ENCODE results near the gene TBC1D9. TPM values are rescaled to one million over a fixed set of nuclear protein-coding genes. Genes with fewer than 3 reads are reported as not detected.

The TBC1D9 gene
- total RNA-seq, 1 experiment from 2014 or later, result 12.5 TPM

- Mint-ChIP-seq H3K9me3 (ENCODE audit: unreplicated experiment) (no peaks in the 10 kb centered on the region), H3K27me3 (ENCODE audit: insufficient read depth, unreplicated experiment) (no peaks in the 10 kb centered on the region), H3K36me3 (ENCODE audit: insufficient read depth, unreplicated experiment) (no peaks in the 10 kb centered on the region), H3K27ac (ENCODE audit: unreplicated experiment) (no peak overlapping the region), H3K4me1 (ENCODE audit: low read depth, unreplicated experiment) (no peaks in the 10 kb centered on the region), H3K4me3 (ENCODE audit: unreplicated experiment) (no peak overlapping the region)
- BruUV-seq (replicated peaks), result no TSS peak
- peaks cover 16% of the 10 kb centered on the region for H3K4me1 ChIP-seq
- no peak for TF ChIP-seq CTCF (IDR thresholded peaks at IDR 0.05; ENCODE audit: insufficient read depth in 1 of 2, low read depth in 1 of 2, low read length in 1 of 2, severe bottlenecking in 1 of 2, unreplicated experiment in 1 of 2)
- POLR2A ChIA-PET, result no interaction called here
- H3K9me3 ChIP-seq, result no peaks in the 10 kb centered on the region
- H3K36me3 ChIP-seq (ENCODE audit: control insufficient read depth, insufficient read depth, low read length), result no peaks in the 10 kb centered on the region; the same call in 1 of the 2 replicates
- intact Hi-C loops (cut with micrococcal nuclease; ENCODE audit: unreplicated experiment), result no loop called here
- H3K27me3 ChIP-seq (replicated peaks; ENCODE audit: control insufficient read depth, insufficient read depth, low read length), result no peaks in the 10 kb centered on the region
- DNase-seq, result no peak
- CTCF ChIA-PET, result no interaction called here
- H3K4me3 ChIP-seq (ENCODE audit: low read depth, low read length), result no peak overlapping the region
Observed at GRCh38 chr4:140612357-140612756, 143.8 kb downstream of the TBC1D9 start.

- DNase-seq, result no peak
- no peaks in the 10 kb centered on the region for H3K9me3 ChIP-seq
- Mint-ChIP-seq H3K36me3 (ENCODE audit: insufficient read depth, unreplicated experiment) (no peaks in the 10 kb centered on the region), H3K27me3 (ENCODE audit: insufficient read depth, unreplicated experiment) (no peaks in the 10 kb centered on the region), H3K4me1 (ENCODE audit: low read depth, unreplicated experiment) (no peaks in the 10 kb centered on the region), H3K4me3 (ENCODE audit: unreplicated experiment) (no peak overlapping the region), H3K27ac (ENCODE audit: unreplicated experiment) (no peak overlapping the region), H3K9me3 (ENCODE audit: unreplicated experiment) (no peaks in the 10 kb centered on the region)
- H3K4me1 ChIP-seq, result peaks cover 17% of the 10 kb centered on the region
- ChIA-PET POLR2A (no interaction called here), CTCF (no interaction called here)
- no peak overlapping the region for H3K4me3 ChIP-seq (ENCODE audit: low read depth, low read length)
- intact Hi-C loops (cut with micrococcal nuclease; ENCODE audit: unreplicated experiment), result loop anchor here (2.0 kb wide), 1 partner anchor 185 kb away; the partner anchor contains the start of gene CLGN
- no peaks in the 10 kb centered on the region; the same call in 1 of the 2 replicates for H3K36me3 ChIP-seq (ENCODE audit: control insufficient read depth, insufficient read depth, low read length)
- H3K27me3 ChIP-seq (replicated peaks; ENCODE audit: control insufficient read depth, insufficient read depth, low read length), result no peaks in the 10 kb centered on the region
- no TSS peak for BruUV-seq (replicated peaks)
- no peak for TF ChIP-seq CTCF (IDR thresholded peaks at IDR 0.05; ENCODE audit: insufficient read depth in 1 of 2, low read depth in 1 of 2, low read length in 1 of 2, severe bottlenecking in 1 of 2, unreplicated experiment in 1 of 2)
Observed at GRCh38 chr4:140611854-140612253, 144.3 kb downstream of the TBC1D9 start.

- Histone ChIP-seq H3K4me1 (peaks cover 10% of the 10 kb centered on the region), H3K4me3 (ENCODE audit: low read depth, low read length) (no peak overlapping the region), H3K36me3 (ENCODE audit: control insufficient read depth, insufficient read depth, low read length) (no peaks in the 10 kb centered on the region; the same call in 1 of the 2 replicates), H3K27me3 (replicated peaks; ENCODE audit: control insufficient read depth, insufficient read depth, low read length) (no peaks in the 10 kb centered on the region), H3K9me3 (no peaks in the 10 kb centered on the region)
- peak in 1 of 2 experiments; percentile 47 for DNase-seq
- no peaks in the 10 kb centered on the region for H3K9me3 Mint-ChIP-seq (ENCODE audit: unreplicated experiment)
- H3K4me3 Mint-ChIP-seq (ENCODE audit: unreplicated experiment), result no peak overlapping the region
- ChIA-PET POLR2A (no interaction called here), CTCF (interaction anchor here (1.2 to 2.3 kb wide), 4 partner anchors 15 to 279 kb away, joined by 4 to 11 read pairs (median 6); no protein-coding TSS in a partner anchor)
- no peak overlapping the region for H3K27ac Mint-ChIP-seq (ENCODE audit: unreplicated experiment)
- BruUV-seq (replicated peaks), result no TSS peak
- H3K27me3 Mint-ChIP-seq (ENCODE audit: insufficient read depth, unreplicated experiment), result no peaks in the 10 kb centered on the region
- no peaks in the 10 kb centered on the region for H3K4me1 Mint-ChIP-seq (ENCODE audit: low read depth, unreplicated experiment)
- TF ChIP-seq CTCF (IDR thresholded peaks at IDR 0.05; ENCODE audit: insufficient read depth in 1 of 2, low read depth in 1 of 2, low read length in 1 of 2, severe bottlenecking in 1 of 2, unreplicated experiment in 1 of 2), result peak; percentile 39 to 40
- no peaks in the 10 kb centered on the region for H3K36me3 Mint-ChIP-seq (ENCODE audit: insufficient read depth, unreplicated experiment)
- intact Hi-C loops (cut with micrococcal nuclease; ENCODE audit: unreplicated experiment), result loop anchor here (1.0 to 2.0 kb wide), 5 partner anchors 14 to 279 kb away; partner anchors contain the start of gene CLGN
Observed at GRCh38 chr4:140609548-140610425, 146.4 kb downstream of the TBC1D9 start.

Data from Caco-2 (cell line).